ENCODE measurements around the gene FHIP2A.
A peak's percentile ranks its signal among the peaks of the same experiment; 100 is the strongest.

The FHIP2A gene

DNA sequence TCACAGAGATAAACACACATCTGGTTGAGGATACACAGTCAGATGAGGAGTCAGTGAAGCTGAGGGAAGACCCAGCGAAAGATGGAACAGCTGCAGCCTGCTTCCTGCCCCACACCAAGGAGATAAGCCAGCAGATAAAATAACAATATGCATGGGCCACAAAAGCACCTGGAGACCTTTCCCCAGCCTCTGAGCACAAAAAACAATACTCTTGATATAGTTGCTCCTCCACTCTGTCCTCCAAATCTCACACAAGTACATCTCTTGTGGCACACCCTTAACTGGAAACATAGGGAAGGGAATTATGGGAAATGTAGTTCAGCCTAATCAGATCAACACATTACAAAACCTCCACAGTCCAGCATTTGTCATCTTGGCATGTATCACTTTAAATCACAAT is 9.7 kb upstream of the FHIP2A start:
- H3K27me3 ChIP-seq (ENCODE audit: control insufficient read depth in 5 of 5, insufficient read depth in 4 of 5, low read length in 5 of 5) = no peaks in the 10 kb centered on the region
- H3K4me3 ChIP-seq (ENCODE audit: low read depth in 1 of 5, low read length in 5 of 5) = no peak overlapping the region
- H3K9me3 ChIP-seq (ENCODE audit: control insufficient read depth in 5 of 5, low read length in 5 of 5) = no peaks in the 10 kb centered on the region
- H3K27ac ChIP-seq (ENCODE audit: low read depth, low read length) = no peak overlapping the region
- no peaks in the 10 kb centered on the region for H3K36me3 ChIP-seq (ENCODE audit: control insufficient read depth in 5 of 5, insufficient read depth in 5 of 5, low read length in 5 of 5)
- no peak overlapping the region for H3K9ac ChIP-seq (ENCODE audit: low read length in 5 of 5)
- H3K4me1 ChIP-seq (ENCODE audit: control insufficient read depth in 5 of 5, insufficient read depth in 5 of 5, low read length in 5 of 5) = peaks cover 0 to 5% (median 0%) of the 10 kb centered on the region in 5 donors

GRCh38 chr10:114815791-114816190 is 5.8 kb upstream of the FHIP2A start:
- no peaks in the 10 kb centered on the region for H3K36me3 ChIP-seq (ENCODE audit: control insufficient read depth in 5 of 5, insufficient read depth in 5 of 5, low read length in 5 of 5)
- H3K27ac ChIP-seq (ENCODE audit: low read depth, low read length) = no peak overlapping the region
- peaks cover 0 to 14% (median 0%) of the 10 kb centered on the region in 5 donors for H3K4me1 ChIP-seq (ENCODE audit: control insufficient read depth in 5 of 5, insufficient read depth in 5 of 5, low read length in 5 of 5)
- no peak overlapping the region for H3K4me3 ChIP-seq (ENCODE audit: low read depth in 1 of 5, low read length in 5 of 5)
- no peaks in the 10 kb centered on the region for H3K9me3 ChIP-seq (ENCODE audit: control insufficient read depth in 5 of 5, low read length in 5 of 5)
- H3K9ac ChIP-seq (ENCODE audit: low read length in 5 of 5) = no peak overlapping the region
- H3K27me3 ChIP-seq (ENCODE audit: control insufficient read depth in 5 of 5, insufficient read depth in 4 of 5, low read length in 5 of 5) = no peaks in the 10 kb centered on the region

DNA sequence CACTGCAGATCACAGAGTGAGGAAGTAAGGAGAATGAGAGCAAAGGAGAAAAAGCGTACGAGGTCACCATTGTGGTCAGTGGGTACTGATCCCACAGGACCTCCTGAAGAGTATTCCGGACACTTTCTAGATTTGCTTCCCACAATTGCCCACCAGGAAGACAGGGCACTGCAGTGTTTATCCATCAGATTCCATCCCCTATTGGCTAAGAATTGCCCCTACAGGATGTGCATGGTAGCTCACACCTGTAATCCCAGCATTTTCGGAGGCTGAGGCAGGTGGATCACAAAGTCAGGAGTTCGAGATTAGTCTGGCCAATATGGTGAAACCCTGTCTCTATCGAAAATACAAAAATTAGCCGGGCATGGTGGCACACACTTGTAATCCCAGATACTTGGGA is 5.3 kb upstream of the FHIP2A start:
- Histone ChIP-seq H3K9ac (ENCODE audit: low read length in 5 of 5) (no peak overlapping the region), H3K27ac (ENCODE audit: low read depth, low read length) (no peak overlapping the region), H3K4me3 (ENCODE audit: low read depth in 1 of 5, low read length in 5 of 5) (no peak overlapping the region), H3K9me3 (ENCODE audit: control insufficient read depth in 5 of 5, low read length in 5 of 5) (no peaks in the 10 kb centered on the region), H3K4me1 (ENCODE audit: control insufficient read depth in 5 of 5, insufficient read depth in 5 of 5, low read length in 5 of 5) (peaks cover 0 to 19% (median 0%) of the 10 kb centered on the region in 5 donors), H3K36me3 (ENCODE audit: control insufficient read depth in 5 of 5, insufficient read depth in 5 of 5, low read length in 5 of 5) (no peaks in the 10 kb centered on the region), H3K27me3 (ENCODE audit: control insufficient read depth in 5 of 5, insufficient read depth in 4 of 5, low read length in 5 of 5) (no peaks in the 10 kb centered on the region)

- Histone ChIP-seq H3K4me1 (ENCODE audit: control insufficient read depth in 5 of 5, insufficient read depth in 5 of 5, low read length in 5 of 5) (peaks cover 0 to 31% (median 16%) of the 10 kb centered on the region in 5 donors), H3K4me3 (ENCODE audit: low read depth in 1 of 5, low read length in 5 of 5) (no peak overlapping the region), H3K36me3 (ENCODE audit: control insufficient read depth in 5 of 5, insufficient read depth in 5 of 5, low read length in 5 of 5) (no peaks in the 10 kb centered on the region), H3K9ac (ENCODE audit: low read length in 5 of 5) (no peak overlapping the region), H3K27me3 (ENCODE audit: control insufficient read depth in 5 of 5, insufficient read depth in 4 of 5, low read length in 5 of 5) (no peaks in the 10 kb centered on the region), H3K9me3 (ENCODE audit: control insufficient read depth in 5 of 5, low read length in 5 of 5) (no peaks in the 10 kb centered on the region), H3K27ac (ENCODE audit: low read depth, low read length) (no peak overlapping the region)
Measured at GRCh38 chr10:114819322-114819721, 2.3 kb upstream of the FHIP2A start.

GRCh38 chr10:114821915-114822443 is 399 bp downstream of the FHIP2A start:
- H3K9me3 ChIP-seq (ENCODE audit: control insufficient read depth in 5 of 5, low read length in 5 of 5) = no peaks in the 10 kb centered on the region
- H3K9ac ChIP-seq (ENCODE audit: low read length in 5 of 5) = peak overlapping the region; percentile 78 to 99 (median 93)
- no peaks in the 10 kb centered on the region for H3K36me3 ChIP-seq (ENCODE audit: control insufficient read depth in 5 of 5, insufficient read depth in 5 of 5, low read length in 5 of 5)
- no peaks in the 10 kb centered on the region for H3K27me3 ChIP-seq (ENCODE audit: control insufficient read depth in 5 of 5, insufficient read depth in 4 of 5, low read length in 5 of 5)
- H3K27ac ChIP-seq (ENCODE audit: low read depth, low read length) = peak overlapping the region; percentile 93
- H3K4me1 ChIP-seq (ENCODE audit: control insufficient read depth in 5 of 5, insufficient read depth in 5 of 5, low read length in 5 of 5) = peaks cover 0 to 46% (median 30%) of the 10 kb centered on the region in 5 donors
- H3K4me3 ChIP-seq (ENCODE audit: low read depth in 1 of 5, low read length in 5 of 5) = peak overlapping the region in 4 of 5 donors; percentile 69 to 90 (median 82)

- Histone ChIP-seq H3K36me3 (ENCODE audit: control insufficient read depth in 5 of 5, insufficient read depth in 5 of 5, low read length in 5 of 5) (no peaks in the 10 kb centered on the region), H3K27ac (ENCODE audit: low read depth, low read length) (peak overlapping the region; percentile 93), H3K4me1 (ENCODE audit: control insufficient read depth in 5 of 5, insufficient read depth in 5 of 5, low read length in 5 of 5) (peaks cover 0 to 48% (median 30%) of the 10 kb centered on the region in 5 donors), H3K9me3 (ENCODE audit: control insufficient read depth in 5 of 5, low read length in 5 of 5) (no peaks in the 10 kb centered on the region), H3K4me3 (ENCODE audit: low read depth in 1 of 5, low read length in 5 of 5) (peak overlapping the region; percentile 69 to 90 (median 83)), H3K9ac (ENCODE audit: low read length in 5 of 5) (peak overlapping the region; percentile 78 to 99 (median 93)), H3K27me3 (ENCODE audit: control insufficient read depth in 5 of 5, insufficient read depth in 4 of 5, low read length in 5 of 5) (no peaks in the 10 kb centered on the region)
Measured at GRCh38 chr10:114822444-114823076, 980 bp downstream of the FHIP2A start.

DNA sequence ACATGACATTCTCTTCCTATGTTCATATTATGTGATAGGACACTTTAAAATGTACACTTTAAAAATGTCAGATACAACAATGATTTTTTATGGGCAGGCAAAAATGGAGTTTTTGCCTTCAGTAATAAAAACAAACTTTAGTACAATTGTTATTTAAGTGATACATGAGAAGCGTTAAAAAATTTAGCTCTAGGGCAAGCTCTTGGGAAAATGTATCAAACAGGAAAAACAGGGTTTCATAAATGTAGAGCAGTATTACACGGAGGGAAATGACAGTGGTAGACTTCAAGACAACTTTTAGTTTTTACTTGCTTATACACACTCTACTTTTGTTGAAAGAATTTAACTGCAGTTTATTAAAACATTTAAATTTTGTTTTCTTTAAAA is 1.5 kb downstream of the FHIP2A start:
- Histone ChIP-seq H3K4me1 (ENCODE audit: control insufficient read depth in 5 of 5, insufficient read depth in 5 of 5, low read length in 5 of 5) (peaks cover 0 to 50% (median 30%) of the 10 kb centered on the region in 5 donors), H3K27me3 (ENCODE audit: control insufficient read depth in 5 of 5, insufficient read depth in 4 of 5, low read length in 5 of 5) (no peaks in the 10 kb centered on the region), H3K27ac (ENCODE audit: low read depth, low read length) (peak overlapping the region; percentile 93), H3K4me3 (ENCODE audit: low read depth in 1 of 5, low read length in 5 of 5) (peak overlapping the region; percentile 69 to 90 (median 83)), H3K9me3 (ENCODE audit: control insufficient read depth in 5 of 5, low read length in 5 of 5) (no peaks in the 10 kb centered on the region), H3K36me3 (ENCODE audit: control insufficient read depth in 5 of 5, insufficient read depth in 5 of 5, low read length in 5 of 5) (no peaks in the 10 kb centered on the region), H3K9ac (ENCODE audit: low read length in 5 of 5) (peak overlapping the region; percentile 78 to 99 (median 93))

- no peaks in the 10 kb centered on the region for H3K36me3 ChIP-seq (ENCODE audit: control insufficient read depth in 5 of 5, insufficient read depth in 5 of 5, low read length in 5 of 5)
- H3K4me3 ChIP-seq (ENCODE audit: low read depth in 1 of 5, low read length in 5 of 5) = no peak overlapping the region
- no peaks in the 10 kb centered on the region for H3K27me3 ChIP-seq (ENCODE audit: control insufficient read depth in 5 of 5, insufficient read depth in 4 of 5, low read length in 5 of 5)
- peaks cover 0 to 50% (median 31%) of the 10 kb centered on the region in 5 donors for H3K4me1 ChIP-seq (ENCODE audit: control insufficient read depth in 5 of 5, insufficient read depth in 5 of 5, low read length in 5 of 5)
- peak overlapping the region; percentile 93 for H3K27ac ChIP-seq (ENCODE audit: low read depth, low read length)
- peak overlapping the region in 4 of 5 donors; percentile 8 to 58 (median 38) for H3K9ac ChIP-seq (ENCODE audit: low read length in 5 of 5)
- H3K9me3 ChIP-seq (ENCODE audit: control insufficient read depth in 5 of 5, low read length in 5 of 5) = no peaks in the 10 kb centered on the region
Measured at GRCh38 chr10:114824391-114824790, 2.8 kb downstream of the FHIP2A start.

GRCh38 chr10:114825513-114826253 is 4.1 kb downstream of the FHIP2A start:
- peaks cover 0 to 40% (median 32%) of the 10 kb centered on the region in 5 donors for H3K4me1 ChIP-seq (ENCODE audit: control insufficient read depth in 5 of 5, insufficient read depth in 5 of 5, low read length in 5 of 5)

More at GRCh38 chr10:114825513-114826253, 4.1 kb downstream of the FHIP2A start:
- Histone ChIP-seq H3K27ac (ENCODE audit: low read depth, low read length) (peak overlapping the region; percentile 93), H3K4me3 (ENCODE audit: low read depth in 1 of 5, low read length in 5 of 5) (no peak overlapping the region), H3K36me3 (ENCODE audit: control insufficient read depth in 5 of 5, insufficient read depth in 5 of 5, low read length in 5 of 5) (no peaks in the 10 kb centered on the region), H3K9me3 (ENCODE audit: control insufficient read depth in 5 of 5, low read length in 5 of 5) (no peaks in the 10 kb centered on the region), H3K27me3 (ENCODE audit: control insufficient read depth in 5 of 5, insufficient read depth in 4 of 5, low read length in 5 of 5) (no peaks in the 10 kb centered on the region), H3K9ac (ENCODE audit: low read length in 5 of 5) (peak overlapping the region in 2 of 5 donors; percentile 2 to 31)
